HG03460 (cell line): ENCODE measurements around the gene STRBP.
"Not testable (repeated sequence)": the region's sequence is repeated elsewhere in the genome, so short reads cannot be mapped to it uniquely, and the experiment has no call there.

ENCODE experiments used
- ATAC-seq: cut with Tn5 transposase; IDR thresholded peaks from one replicate; pipeline ENCODE4 v1.9.1; 2021; ENCODE audit not compliant: unreplicated experiment

The STRBP gene

DNA sequence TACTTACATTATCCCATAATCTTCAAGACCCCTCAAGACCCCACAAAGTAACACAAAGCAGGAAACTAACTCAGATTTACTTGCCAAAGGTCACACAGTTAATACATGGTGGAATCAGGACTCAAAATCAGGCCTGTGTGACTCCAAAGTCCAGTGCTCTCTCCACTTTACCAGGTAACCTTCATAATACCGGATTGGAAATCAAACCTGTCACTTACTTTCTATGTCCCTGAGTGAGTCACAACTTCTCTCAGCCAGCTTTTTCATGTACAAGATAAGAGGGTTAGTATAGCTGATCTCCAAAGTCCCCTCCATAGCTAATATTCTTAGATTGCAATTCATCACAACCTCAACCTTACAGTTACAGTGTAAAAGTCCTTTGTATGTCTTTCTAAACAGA, 17.1 kb downstream of the STRBP start:
- ATAC-seq: no peak

DNA sequence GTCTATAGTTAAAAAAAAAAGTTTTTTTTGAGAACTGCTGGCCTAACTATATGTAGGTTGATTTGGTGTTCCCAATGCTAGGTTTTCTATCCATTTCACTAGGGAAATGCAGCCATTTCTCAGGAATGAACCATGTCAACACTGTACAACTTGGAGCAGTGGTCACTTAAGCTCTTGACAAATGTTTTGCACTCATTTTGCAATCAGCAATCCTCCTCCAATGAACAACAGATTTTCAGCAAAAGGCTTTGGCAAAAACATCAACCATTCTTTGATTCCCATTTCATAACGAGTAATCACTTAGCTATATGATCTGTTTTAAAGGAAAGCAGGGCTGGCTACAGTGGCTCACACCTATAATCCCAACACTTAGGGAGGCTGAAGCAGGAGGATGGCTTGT, 17.9 kb downstream of the STRBP start:
- no peak for ATAC-seq

DNA sequence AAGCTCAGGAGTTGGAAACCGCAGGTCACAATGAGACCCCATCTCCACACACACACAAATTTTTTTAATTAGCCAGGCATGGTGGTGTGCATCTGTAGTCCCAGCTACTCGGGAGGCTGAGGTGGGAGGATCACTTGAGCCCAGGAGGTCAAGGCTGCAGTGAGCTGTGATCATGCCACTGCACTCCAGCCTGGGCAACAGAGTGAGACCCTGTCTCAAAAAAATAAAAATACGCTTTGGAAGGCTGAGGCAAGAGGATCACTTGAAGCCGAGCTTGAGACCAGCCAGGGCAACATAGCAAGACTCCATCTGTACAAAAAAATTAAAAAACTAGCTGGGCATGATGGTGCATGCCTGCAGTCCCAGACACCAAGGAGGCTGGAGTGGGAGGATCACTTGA, 19.2 kb downstream of the STRBP start:
- not testable (repeated sequence) for ATAC-seq

DNA sequence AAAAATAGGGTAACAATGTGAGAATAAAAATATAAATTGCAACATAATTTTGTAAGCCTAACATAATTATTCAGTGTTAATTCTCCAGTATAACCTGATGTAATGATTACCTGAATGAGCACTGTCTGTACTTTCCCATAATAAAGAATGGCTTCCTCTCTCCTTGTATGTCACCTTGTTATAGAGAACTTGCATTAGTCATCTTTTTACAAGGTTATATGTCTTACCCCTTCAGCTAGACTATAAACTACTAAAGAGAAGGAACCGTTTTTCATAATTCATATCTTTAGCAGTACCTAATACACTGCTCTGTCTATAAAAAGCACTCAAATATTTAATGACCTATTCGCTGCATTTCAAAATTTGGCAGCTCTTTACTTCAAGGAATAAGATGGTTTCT, 19.8 kb downstream of the STRBP start:
- no peak for ATAC-seq

DNA sequence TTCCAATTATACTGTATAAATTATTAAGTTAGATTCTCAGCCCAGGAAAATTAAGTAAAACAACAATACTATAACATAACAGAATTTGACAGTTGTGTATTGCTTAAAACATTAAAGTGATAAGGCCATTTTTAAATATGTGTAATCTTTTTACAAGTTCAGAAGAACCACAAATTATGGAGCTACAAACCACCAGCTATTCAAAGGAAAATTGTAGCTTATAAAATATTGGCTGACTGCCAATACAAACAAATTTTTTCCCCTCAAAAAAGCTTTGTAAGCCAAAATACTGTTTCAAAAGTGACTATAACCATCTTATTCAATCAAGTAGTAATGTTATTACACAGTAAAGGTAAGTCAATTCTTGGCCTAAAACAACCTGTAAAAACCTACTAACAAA, 21.9 kb downstream of the STRBP start:
- no peak for ATAC-seq

DNA sequence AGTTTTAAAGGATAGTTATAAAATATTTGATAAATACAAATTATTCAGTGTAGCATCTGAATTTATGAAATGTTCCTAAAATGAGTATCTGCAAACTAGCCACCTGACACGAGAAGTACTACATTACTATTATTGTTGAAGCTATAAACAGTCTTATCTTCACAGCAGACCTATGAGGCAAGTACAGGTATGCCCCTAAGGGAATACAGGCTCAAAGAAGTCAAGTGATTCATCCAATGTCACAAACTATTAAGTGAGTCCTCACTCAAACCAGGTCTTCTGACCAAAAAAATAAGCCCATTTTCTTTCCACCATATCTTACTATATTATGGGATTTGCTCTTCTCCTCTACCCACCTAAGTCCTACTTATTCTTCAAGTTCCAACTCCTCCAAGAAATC, 28.7 kb downstream of the STRBP start:
- no peak for ATAC-seq

DNA sequence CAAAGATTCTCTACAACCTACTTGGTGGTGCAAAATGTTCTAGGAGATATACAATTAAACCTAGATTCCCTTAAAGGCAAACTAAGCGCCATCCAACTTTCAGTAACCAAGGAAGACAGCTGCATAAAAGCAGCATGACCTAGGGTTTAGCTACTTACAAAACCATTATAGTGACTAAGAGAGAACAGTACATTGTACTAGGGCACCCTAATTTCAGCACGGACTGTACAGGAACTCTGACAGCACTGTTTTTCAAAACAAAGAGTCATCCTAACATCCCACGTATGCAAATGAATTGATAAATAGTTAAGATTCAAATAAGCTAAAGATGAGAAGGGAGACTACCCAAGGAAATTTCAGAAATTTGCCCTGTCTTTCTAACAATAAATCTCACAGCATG, 30.0 kb downstream of the STRBP start:
- ATAC-seq: no peak

DNA sequence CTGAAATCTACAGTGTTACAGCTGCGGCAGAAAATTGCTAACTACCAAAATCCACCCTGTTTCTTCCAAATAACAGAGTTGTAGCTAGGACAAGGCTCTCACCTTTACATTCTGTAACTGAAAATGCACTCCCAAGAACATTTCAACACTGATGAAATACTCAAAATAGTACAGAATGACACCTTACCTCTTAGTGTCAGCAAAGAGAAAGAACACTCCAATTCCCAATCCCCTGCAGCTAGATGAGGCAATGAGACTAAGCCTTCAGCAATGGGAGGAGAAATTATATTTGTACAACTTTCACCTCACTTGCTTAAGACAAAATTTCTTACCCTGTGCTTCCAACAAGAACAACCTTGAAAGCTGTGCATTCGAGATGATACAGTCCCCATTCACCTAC, 31.2 kb downstream of the STRBP start:
- ATAC-seq: no peak

DNA sequence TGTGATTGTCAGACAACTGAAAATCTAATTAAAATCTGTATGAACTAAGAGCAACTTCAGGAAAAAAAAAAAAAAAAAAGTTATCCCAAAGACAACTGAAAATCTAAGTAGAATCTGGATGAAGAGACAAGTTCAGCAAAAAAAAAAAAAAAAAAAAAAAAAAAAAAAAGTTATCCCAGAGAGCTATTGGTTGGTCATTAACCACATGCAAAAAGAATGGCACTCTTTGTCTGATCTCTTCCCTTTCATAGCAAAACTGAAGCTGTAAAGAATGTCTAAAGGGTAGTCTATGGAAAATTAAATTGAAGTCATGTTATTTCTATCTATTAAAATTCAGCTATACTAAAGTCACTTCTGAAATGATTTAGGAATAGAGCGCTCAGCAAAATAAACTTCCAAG, 32.9 kb downstream of the STRBP start:
- ATAC-seq: no peak

DNA sequence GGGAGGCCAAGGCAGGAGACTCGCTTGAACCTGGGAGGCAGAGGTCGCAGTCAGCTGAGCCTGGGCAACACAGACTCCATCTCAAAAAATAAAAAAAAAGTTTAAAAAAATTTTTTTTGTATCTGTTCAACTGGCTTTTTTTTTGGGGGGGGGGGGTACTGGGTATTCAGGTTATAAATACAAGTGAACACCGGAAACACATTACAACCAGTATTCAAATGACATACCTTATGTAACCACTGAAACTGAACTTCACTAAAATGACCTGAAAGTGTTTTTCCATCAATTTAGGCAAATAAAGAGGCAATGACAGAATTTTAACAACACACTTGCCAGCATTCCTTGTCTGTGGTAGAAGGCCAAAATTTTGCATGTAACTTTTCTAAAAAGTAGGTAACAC, 33.5 kb downstream of the STRBP start:
- no peak for ATAC-seq

DNA sequence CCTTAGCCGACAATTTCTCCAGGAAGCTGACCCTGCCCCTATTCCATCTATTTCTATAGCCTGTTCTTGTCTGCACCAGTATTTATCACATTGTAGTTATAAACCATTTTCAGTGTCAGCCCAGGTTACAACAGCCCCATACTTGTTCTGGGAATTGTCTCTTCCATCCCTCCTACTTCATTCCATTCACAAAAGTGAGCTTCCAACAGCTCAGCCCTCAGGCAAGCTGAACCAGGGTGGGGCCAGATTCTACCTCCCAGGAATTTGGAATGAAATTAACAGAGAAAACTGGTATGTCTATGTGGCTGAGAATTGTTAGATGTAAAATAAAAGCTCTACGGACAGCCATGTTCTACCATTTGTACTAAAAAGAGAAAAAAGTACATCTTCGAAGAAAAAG, 36.1 kb downstream of the STRBP start:
- ATAC-seq: no peak

DNA sequence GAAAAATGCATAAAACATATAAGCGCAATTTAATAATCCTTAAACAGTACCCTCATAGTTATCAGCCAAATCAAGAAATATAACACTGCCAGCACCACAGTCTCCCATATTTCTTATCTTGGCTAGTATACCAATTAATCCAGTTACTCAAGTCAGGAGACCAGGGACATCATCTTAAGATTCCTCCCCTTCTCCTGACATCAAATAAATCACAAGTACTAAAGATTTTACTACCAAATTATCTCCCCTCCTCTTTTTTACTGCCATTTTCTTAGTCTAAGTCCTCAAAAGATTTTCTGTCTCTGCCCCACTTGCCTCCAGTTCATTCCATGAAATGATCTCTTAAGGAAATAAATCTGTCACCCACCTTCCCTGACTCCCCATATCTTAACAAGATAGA, 37.0 kb downstream of the STRBP start:
- no peak for ATAC-seq

DNA sequence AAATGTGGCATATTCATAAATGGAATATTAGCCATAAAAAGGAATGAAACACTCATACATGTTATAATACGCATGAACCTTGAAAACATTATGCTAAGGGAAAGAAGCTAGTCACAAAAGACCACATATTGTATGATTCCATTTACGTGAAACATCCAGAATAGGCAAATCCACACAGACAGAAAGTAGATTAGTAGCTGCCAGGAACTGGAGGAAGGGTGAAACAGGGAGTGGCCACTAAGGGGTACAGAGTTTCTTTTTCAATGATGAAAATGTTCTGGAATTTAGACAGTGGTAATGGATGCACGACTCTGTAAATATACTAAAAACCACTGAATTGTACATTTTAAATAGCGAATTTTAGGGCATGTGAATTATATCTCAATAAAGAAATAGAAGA, 39.4 kb downstream of the STRBP start:
- no peak for ATAC-seq

DNA sequence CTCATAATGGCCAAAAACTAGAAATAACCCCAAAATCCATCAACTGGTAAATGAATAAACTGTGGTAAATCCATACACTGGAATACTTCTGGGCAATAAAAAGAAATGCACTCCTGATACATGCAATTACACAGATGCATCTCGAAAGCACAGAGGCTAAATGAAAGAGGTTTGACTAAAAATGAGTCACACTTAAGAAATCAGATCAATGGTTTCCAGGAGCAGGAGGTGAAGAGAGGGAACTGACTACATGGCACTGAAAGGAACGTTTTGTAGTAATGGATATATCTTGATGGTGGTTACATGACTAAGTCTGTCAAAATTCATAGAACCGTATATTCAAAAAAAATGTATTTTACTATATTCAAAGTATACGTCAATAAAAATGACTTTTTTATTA, 42.4 kb downstream of the STRBP start:
- no peak for ATAC-seq

DNA sequence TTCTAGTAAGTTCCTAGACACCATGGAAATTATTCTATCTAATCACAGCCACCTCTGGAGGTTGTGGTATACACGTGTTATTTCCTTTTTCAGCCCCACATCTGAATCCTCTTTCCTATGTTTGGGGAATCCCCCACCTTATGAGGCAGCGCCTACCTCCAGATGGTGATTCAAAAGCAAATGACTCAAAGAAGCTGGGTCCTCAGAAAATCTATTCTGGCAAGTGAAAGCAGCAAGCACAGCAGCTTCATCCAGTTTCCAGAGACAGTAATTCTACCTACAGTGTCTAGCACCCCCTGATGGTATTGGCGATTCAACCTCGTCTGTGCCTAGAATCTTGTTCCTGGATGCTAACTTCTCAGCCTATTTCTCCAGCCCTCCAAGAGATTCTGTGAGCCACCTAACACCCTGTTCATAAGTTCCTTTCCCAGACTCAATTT, 43.0 kb downstream of the STRBP start:
- ATAC-seq: peak; percentile 88

DNA sequence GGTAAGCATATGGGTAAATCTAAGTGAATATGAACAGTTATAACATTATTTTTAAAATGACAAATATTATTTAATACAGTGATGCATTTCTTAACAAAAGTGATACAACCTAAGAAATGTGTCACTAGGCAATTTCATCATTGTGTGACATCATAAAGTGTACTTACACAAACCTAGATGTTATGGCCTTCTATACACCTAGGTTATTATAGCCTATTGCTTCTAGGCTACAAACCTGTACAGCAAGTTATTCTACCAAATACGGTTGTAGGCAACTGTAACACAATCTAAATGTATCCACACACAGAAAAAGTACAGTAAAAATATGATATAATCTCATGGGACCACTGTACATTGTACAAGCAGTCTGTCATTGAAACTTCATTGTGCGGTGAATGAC, 48.3 kb downstream of the STRBP start:
- ATAC-seq: no peak

DNA sequence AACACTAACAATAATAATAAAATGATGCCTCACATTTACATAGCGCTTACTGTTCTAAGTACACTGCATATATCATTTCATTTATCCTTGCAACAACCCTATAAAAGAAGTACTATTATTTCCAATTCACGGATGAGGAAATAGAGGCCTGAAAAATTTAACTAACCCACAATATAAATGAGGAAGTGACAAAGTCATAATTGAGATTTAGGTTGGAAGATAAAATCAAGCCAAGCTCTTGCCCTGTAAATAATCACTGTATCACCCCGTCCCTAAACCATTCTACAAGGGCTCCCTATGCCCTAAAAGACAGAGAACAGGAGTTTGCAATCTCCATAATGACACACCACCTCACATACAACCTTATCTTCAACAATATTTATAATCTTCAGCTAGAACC, 49.6 kb downstream of the STRBP start:
- no peak for ATAC-seq

DNA sequence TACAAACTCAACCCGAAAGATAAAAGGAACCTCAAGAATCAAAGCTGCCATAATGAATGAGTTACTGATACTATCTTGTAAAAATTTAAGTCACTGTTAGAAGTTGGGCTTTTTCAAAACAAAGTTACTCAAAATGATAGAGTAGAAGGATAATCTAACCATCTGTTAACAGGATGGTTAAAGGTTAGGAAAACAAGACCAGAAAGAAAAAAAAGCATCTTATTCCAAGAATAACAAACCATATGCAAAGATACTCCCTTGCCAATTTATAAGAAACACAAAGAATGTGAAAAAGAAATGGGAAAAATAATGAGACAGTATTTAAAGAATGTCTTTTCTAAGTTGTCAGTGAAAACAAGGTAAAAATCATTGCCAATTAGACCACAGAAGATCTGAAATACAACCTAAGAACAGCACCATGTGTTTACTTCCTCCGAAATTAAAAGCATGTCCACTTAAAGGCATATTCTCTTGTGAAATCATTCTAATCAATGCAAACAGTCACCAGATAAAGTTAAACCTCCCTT, 51.2 kb downstream of the STRBP start:
- no peak for ATAC-seq

DNA sequence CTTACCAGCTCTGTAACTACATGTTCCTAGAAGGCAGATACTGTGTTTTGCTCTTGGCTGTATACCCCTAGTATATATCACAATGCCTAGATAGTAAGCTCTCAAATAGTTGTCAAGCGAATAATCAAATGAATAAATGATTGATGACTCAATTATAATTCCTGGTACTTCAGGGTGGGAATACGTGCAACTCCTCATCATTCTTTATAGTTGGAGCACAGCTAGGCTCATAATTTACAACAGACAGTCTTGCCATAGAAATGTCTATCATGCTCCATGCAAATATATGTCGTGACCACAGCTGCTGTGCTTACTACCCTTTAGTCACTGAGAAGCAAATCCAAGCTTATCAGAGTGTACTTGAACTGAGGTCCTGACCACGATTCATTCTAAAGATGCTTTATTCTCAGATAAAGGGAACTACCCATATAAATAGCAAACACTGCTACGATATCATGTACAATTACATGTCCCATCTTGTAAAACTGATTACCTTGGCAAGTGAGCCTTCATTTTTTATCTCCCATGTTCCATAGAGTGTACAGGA, 52.1 kb downstream of the STRBP start:
- ATAC-seq: no peak

DNA sequence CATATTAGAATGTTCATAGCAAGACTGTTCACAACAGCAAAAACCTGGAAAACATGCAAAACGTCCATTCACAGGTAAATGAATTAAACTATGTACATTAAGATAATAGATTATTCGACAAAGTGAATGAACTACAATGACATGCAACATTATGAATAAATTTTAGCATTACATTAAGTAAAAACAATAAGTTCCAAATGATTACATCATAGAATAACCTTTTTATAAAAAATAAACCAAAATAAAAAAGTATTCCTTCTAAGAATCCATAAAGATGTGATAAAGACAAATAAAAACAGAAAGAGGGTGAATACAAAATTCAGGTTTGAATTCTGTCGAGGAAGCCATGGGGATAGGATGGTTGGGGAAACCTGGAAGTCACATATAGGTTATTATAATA, 57.3 kb downstream of the STRBP start:
- ATAC-seq: no peak

DNA sequence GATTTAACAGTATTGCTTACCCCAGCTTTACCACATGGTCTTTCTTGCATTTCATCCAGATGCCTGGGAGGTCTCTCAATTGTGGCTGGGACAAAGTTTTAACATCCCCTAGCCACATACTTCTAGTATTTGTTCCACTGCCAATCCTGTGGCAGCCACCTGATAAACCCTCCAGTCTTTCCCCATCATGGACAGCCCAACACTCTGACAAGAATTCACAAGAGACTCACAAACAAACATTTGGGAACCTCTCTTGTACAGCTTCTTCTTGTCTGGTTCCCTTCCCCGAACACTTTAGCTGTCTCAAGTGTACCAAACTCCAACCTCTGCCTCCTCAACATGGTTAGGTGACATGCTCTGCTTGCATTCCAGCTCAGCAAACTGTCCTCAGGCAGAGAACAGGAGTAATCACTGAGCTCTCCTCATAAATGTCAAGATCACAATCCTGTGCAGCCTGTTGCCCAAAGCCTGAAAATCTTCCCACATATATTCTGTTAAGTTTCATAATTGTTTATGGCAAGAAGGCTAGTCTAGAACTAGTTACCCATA, 59.7 kb downstream of the STRBP start:
- no peak for ATAC-seq

DNA sequence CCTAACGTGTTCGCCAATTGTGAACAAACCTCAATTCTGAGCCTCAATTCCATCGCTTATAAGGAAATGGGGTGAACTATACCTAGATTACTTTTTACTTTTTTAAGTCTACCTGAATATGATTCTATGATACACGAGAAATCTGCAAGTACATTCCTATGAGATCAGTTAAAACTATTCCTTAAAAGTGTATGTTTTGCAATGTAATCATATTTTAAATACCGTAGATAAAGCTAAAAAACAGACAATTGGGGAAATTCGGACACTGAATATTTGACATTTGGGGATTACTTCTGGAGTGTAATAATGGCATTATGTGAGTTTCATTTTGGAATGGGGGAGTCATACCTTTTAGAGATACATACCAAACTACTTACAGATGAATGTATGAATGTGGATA, 62.3 kb downstream of the STRBP start:
- no peak for ATAC-seq

DNA sequence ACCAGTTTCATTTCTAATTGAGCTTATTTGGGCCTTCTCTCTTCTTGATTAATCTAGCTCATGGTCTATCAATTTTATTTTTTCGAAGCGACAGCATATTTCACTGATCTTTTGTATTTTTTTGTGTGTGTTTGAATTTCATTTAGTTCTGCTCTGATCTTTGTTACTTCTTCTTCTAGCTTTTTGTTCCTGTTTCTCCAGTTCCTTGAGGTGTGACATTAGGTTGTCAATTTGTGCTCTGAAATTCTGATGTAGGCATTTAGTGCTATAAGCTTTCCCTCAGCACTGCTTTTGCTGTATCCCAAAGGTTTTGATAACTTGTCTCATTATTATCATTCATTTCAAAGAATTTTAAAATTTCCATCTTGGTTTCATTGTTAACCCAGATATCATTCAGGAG, 67.3 kb downstream of the STRBP start:
- ATAC-seq: no peak
